IMR-90 (cell line): ENCODE data around the gene KCP. TPM values are rescaled to one million over a fixed set of nuclear protein-coding genes. Genes with fewer than 3 reads are reported as not detected.

Experiments
- ATAC-seq: fragments of 200-7000 bp; cut with Tn5 transposase; 2 replicates; pipeline ENCODE4 v1.9.1; 2020; ENCODE audit warnings: low read depth, mild to moderate bottlenecking, moderate library complexity
- BruUV-seq: library from RNA; stranded (reverse); fragments of 400-500 nt; replicated peaks from 2 replicates; lab custom pipeline; 2021; lab: Mats Ljungman, UMichigan
- CTCF ChIA-PET: fragments of 300-600 bp; formaldehyde crosslinking; extraction: SDS; loops from one replicate; lab custom pipeline; 2021; ENCODE audit warnings: antibody characterized with exemption; lab: Yijun Ruan, JAX
- POLR2A ChIA-PET: fragments of 300-600 bp; sonication (Branson Sonifier 250); formaldehyde crosslinking; loops from one replicate; lab custom pipeline; 2022; ENCODE audit warnings: antibody characterized with exemption; ENCODE audit not compliant: unreplicated experiment; lab: Charles Lee
- DNase-seq: peaks from one replicate; pipeline ENCODE4 v3.0.0; 2013
- H2AFZ ChIP-seq: replicated peaks from 2 replicates; pipeline ENCODE3; 2013; ENCODE audit warnings: low read length, mild to moderate bottlenecking; ENCODE audit not compliant: poor library complexity
- H2AK5ac ChIP-seq: 2 replicates; pipeline ENCODE4 v1.6.1; 2013; ENCODE audit warnings: low read depth, low read length, inconsistent platforms
- H2AK9ac ChIP-seq: replicated peaks from 2 replicates; pipeline ENCODE3; 2013; ENCODE audit warnings: mild to moderate bottlenecking, low read depth, low read length, moderate library complexity; ENCODE audit not compliant: poor library complexity
- H2BK120ac ChIP-seq: 2 replicates; pipeline ENCODE4 v1.6.1; 2013; ENCODE audit warnings: low read depth, low read length, inconsistent platforms
- H2BK15ac ChIP-seq: 3 replicates; pipeline ENCODE4 v1.6.1; 2013; ENCODE audit warnings: low read depth, low read length, inconsistent platforms
- H2BK20ac ChIP-seq: 2 replicates; pipeline ENCODE4 v1.6.1; 2013; ENCODE audit warnings: low read depth, mild to moderate bottlenecking, inconsistent platforms, low read length, moderate library complexity
- H2BK5ac ChIP-seq: 2 replicates; pipeline ENCODE4 v1.6.1; 2013; ENCODE audit warnings: mild to moderate bottlenecking, low read depth, low read length, inconsistent platforms; ENCODE audit not compliant: poor library complexity, severe bottlenecking
- H3K14ac ChIP-seq: replicated peaks from 2 replicates; pipeline ENCODE4 v1.6.1; 2013; ENCODE audit warnings: low read depth, low read length, inconsistent platforms
- H3K18ac ChIP-seq: 2 replicates; pipeline ENCODE4 v1.6.1; 2013; ENCODE audit warnings: low read depth, low read length, control low read depth
- H3K23ac ChIP-seq: 2 replicates; pipeline ENCODE4 v1.6.1; 2013; ENCODE audit warnings: low read depth, low read length, inconsistent platforms
- H3K27ac ChIP-seq: 2 replicates; pipeline ENCODE4 v1.5.1; 2013; ENCODE audit warnings: mild to moderate bottlenecking, control low read depth, low read length; ENCODE audit not compliant: insufficient read depth
- H3K27me3 ChIP-seq: 2 replicates; pipeline ENCODE4 v1.6.1; 2013; ENCODE audit warnings: low read length; ENCODE audit not compliant: control insufficient read depth, insufficient read depth
- H3K36me3 ChIP-seq: 2 replicates; pipeline ENCODE4 v1.6.1; 2013; ENCODE audit warnings: low read length, mixed read lengths; ENCODE audit not compliant: control insufficient read depth, insufficient read depth
- H3K4ac ChIP-seq: 2 replicates; pipeline ENCODE4 v1.6.1; 2013; ENCODE audit warnings: low read depth, low read length, inconsistent platforms
- H3K4me1 ChIP-seq: 2 replicates; pipeline ENCODE4 v1.6.1; 2013; ENCODE audit warnings: low read length, mixed read lengths; ENCODE audit not compliant: control insufficient read depth, insufficient read depth
- H3K4me2 ChIP-seq: 2 replicates; pipeline ENCODE4 v1.6.1; 2013; ENCODE audit warnings: low read depth, mild to moderate bottlenecking, control low read depth, low read length, moderate library complexity
- H3K4me3 ChIP-seq: 2 replicates; pipeline ENCODE4 v1.5.1; 2013; ENCODE audit warnings: low read depth, mild to moderate bottlenecking, control low read depth, low read length, moderate library complexity; ENCODE audit not compliant: insufficient read depth
- H3K56ac ChIP-seq: 2 replicates; pipeline ENCODE4 v1.6.1; 2013; ENCODE audit warnings: low read length, inconsistent platforms; ENCODE audit not compliant: insufficient read depth; ENCODE audit errors: extremely low read depth
- H3K79me1 ChIP-seq, 2 experiments: 2 replicates each; pipeline ENCODE4 v1.6.1; 2013; ENCODE audit warnings: low read length in 2 of 2, inconsistent platforms in 1 of 2, low read depth in 1 of 2
- H3K9ac ChIP-seq: 2 replicates; pipeline ENCODE4 v1.6.1; 2013; ENCODE audit warnings: low read depth, low read length, control low read depth
- H3K9me1 ChIP-seq: 2 replicates; pipeline ENCODE4 v1.6.1; 2013; ENCODE audit warnings: low read length, inconsistent platforms; ENCODE audit not compliant: insufficient read depth
- H3K9me3 ChIP-seq: 2 replicates; pipeline ENCODE4 v1.6.1; 2013; ENCODE audit warnings: low read length; ENCODE audit not compliant: control insufficient read depth, insufficient read depth
- H4K20me1 ChIP-seq: 2 replicates; pipeline ENCODE4 v1.6.1; 2013; ENCODE audit warnings: low read length, inconsistent platforms; ENCODE audit not compliant: insufficient read depth
- H4K5ac ChIP-seq: 2 replicates; pipeline ENCODE4 v1.6.1; 2013; ENCODE audit warnings: mild to moderate bottlenecking, low read depth, low read length, control low read depth
- H4K8ac ChIP-seq, 2 experiments: 2 replicates each; pipeline ENCODE4 v1.6.1; 2013; ENCODE audit warnings: low read depth in 2 of 2, low read length in 2 of 2, control low read depth in 1 of 2, inconsistent platforms in 1 of 2
- H4K91ac ChIP-seq: 2 replicates; pipeline ENCODE4 v1.6.1; 2013; ENCODE audit warnings: low read depth, low read length, inconsistent platforms; ENCODE audit not compliant: insufficient read depth
- BHLHE40 ChIP-seq: fragments of 150-350 bp; IDR thresholded peaks from 2 replicates; pipeline ENCODE4 v1.6.1; 2016; ENCODE audit warnings: mild to moderate bottlenecking, low read depth, low read length
- CEBPB ChIP-seq: IDR thresholded peaks from 2 replicates; pipeline ENCODE4 v1.6.1; 2012; ENCODE audit warnings: low read depth, low read length, improper control_type of control experiment
- CHD1 ChIP-seq: IDR thresholded peaks from 2 replicates; pipeline ENCODE4 v1.6.1; 2012; ENCODE audit warnings: low read depth, low read length, improper control_type of control experiment
- MAFK ChIP-seq: IDR thresholded peaks from 2 replicates; pipeline ENCODE4 v1.6.1; 2012; ENCODE audit warnings: low read depth, low read length, improper control_type of control experiment
- RAD21 ChIP-seq: IDR thresholded peaks from 2 replicates; pipeline ENCODE4 v1.6.1; 2012; ENCODE audit warnings: low read length, improper control_type of control experiment
- RCOR1 ChIP-seq: IDR thresholded peaks from 2 replicates; pipeline ENCODE4 v1.6.1; 2012; ENCODE audit warnings: mild to moderate bottlenecking, low read length, improper control_type of control experiment; ENCODE audit not compliant: insufficient replicate concordance
- RFX5 ChIP-seq: IDR thresholded peaks from 2 replicates; pipeline ENCODE4 v1.8.0; 2012; ENCODE audit warnings: low read depth, mild to moderate bottlenecking, low read length, moderate library complexity
- SMC3 ChIP-seq: fragments of 150-350 bp; IDR thresholded peaks from 2 replicates; pipeline ENCODE4 v1.6.1; 2016; ENCODE audit warnings: low read depth, mild to moderate bottlenecking, antibody characterized with exemption, low read length, moderate library complexity
- WGBS, 2 experiments: methylation state at CpG; one replicate each; pipeline versions ENCODE4 v1.1.5 to v1.1.7; 2013; ENCODE audit warnings: missing lambda C conversion rate in 2 of 2; ENCODE audit not compliant: insufficient read length in 1 of 2; ENCODE audit errors: extremely low coverage in 2 of 2; 5-methylcytosine and 5-hydroxymethylcytosine counted together
- dilution Hi-C: fragments of 300-500 bp; cut with HindIII; formaldehyde crosslinking; loops from one replicate; pipeline ENCODE4 v1.14.3; 2018; ENCODE audit warnings: low sequenced_read_pairs; ENCODE audit not compliant: unreplicated experiment
- in situ Hi-C: fragments of 300-500 bp; cut with MboI; formaldehyde crosslinking; loops from 3 replicates; pipeline ENCODE4 v1.14.3; 2019; ENCODE audit warnings: low sequenced_read_pairs, inconsistent platforms, mixed read lengths
- intact Hi-C: fragments of 100-400 bp; cut with micrococcal nuclease; formaldehyde crosslinking; loops from 2 replicates; pipeline ENCODE4 v1.10.0; 2022
- polyA plus RNA-seq, 3 experiments: library from polyadenylated mRNA; depleted of rRNA; stranded (reverse); fragments of >200 nt; gene quantifications; 2 replicates each; pipeline ENCODE4 v1.2.3, GENCODE V29; 2012; ENCODE audit warnings: low replicate concordance in 1 of 3
- total RNA-seq: library from RNA; depleted of rRNA; stranded (reverse); fragments of >200 nt; gene quantifications from 2 replicates; pipeline ENCODE4 v1.2.3, GENCODE V29; 2012
- TF ChIP-seq, protein P1 (sequence below): fragments of 150-350 bp; IDR thresholded peaks from 2 replicates; pipeline ENCODE4 v1.6.1; 2017; ENCODE audit warnings: mild to moderate bottlenecking, antibody characterized with exemption, low read length, low read depth
- TF ChIP-seq, protein P2 (sequence below): fragments of 150-350 bp; IDR thresholded peaks from 2 replicates; pipeline ENCODE4 v1.6.1; 2016; ENCODE audit warnings: low read depth, mild to moderate bottlenecking, low read length, moderate library complexity, borderline replicate concordance
- TF ChIP-seq, protein P3 (sequence below): conservative IDR thresholded peaks from 2 replicates; pipeline ENCODE4 v1.5.1; 2012; ENCODE audit warnings: mild to moderate bottlenecking, low read depth, low read length, improper control_type of control experiment

Gene KCP
- total and polyA plus RNA-seq, 2 of the 4 experiments (the other 2 are of a cell fraction) = 0.03 TPM; not detected in 1

DNA sequence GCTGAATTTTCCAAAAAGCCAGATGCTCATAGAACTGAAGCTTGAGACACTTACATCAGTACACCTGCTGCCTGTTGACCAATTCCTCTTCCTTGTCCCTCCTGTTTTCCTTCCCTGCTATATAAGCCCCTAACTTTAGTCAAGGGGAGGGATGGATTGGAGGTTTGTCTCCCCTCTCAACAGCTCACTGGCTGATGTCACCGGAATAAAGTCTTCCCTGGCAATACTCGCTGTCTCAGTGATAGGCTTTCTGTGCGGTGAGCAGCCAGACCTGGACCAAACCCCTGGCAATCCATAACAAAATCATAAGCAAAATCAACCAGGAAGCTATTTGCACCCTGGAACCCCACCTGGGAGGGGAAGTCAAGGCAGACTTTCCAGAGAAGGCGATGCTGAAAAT, 26.3 kb upstream of the KCP start:
- H4K5ac ChIP-seq = no peak overlapping the region
- no peak overlapping the region for H4K8ac ChIP-seq
- no peaks in the 10 kb centered on the region for H3K9me3 ChIP-seq
- DNase-seq (no peak), ATAC-seq (no peak)
- no peak overlapping the region for H2BK15ac ChIP-seq
- intact Hi-C loops = no loop called here
- no peak overlapping the region for H2BK120ac ChIP-seq
- ChIA-PET POLR2A (no interaction called here), CTCF (no interaction called here)
- dilution Hi-C loops = no loop called here
- H3K9me1 ChIP-seq = no peaks in the 10 kb centered on the region
- TF ChIP-seq, protein P1, sequence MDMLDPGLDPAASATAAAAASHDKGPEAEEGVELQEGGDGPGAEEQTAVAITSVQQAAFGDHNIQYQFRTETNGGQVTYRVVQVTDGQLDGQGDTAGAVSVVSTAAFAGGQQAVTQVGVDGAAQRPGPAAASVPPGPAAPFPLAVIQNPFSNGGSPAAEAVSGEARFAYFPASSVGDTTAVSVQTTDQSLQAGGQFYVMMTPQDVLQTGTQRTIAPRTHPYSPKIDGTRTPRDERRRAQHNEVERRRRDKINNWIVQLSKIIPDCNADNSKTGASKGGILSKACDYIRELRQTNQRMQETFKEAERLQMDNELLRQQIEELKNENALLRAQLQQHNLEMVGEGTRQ = no peak
- no peak for TF ChIP-seq RCOR1
- TF ChIP-seq, protein P2, sequence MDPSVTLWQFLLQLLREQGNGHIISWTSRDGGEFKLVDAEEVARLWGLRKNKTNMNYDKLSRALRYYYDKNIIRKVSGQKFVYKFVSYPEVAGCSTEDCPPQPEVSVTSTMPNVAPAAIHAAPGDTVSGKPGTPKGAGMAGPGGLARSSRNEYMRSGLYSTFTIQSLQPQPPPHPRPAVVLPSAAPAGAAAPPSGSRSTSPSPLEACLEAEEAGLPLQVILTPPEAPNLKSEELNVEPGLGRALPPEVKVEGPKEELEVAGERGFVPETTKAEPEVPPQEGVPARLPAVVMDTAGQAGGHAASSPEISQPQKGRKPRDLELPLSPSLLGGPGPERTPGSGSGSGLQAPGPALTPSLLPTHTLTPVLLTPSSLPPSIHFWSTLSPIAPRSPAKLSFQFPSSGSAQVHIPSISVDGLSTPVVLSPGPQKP = no peak
- TF ChIP-seq CHD1 = no peak
- TF ChIP-seq RFX5 = no peak
- no peak for TF ChIP-seq RAD21
- no peak for TF ChIP-seq SMC3
- no peak for TF ChIP-seq MAFK
- TF ChIP-seq, protein P3, sequence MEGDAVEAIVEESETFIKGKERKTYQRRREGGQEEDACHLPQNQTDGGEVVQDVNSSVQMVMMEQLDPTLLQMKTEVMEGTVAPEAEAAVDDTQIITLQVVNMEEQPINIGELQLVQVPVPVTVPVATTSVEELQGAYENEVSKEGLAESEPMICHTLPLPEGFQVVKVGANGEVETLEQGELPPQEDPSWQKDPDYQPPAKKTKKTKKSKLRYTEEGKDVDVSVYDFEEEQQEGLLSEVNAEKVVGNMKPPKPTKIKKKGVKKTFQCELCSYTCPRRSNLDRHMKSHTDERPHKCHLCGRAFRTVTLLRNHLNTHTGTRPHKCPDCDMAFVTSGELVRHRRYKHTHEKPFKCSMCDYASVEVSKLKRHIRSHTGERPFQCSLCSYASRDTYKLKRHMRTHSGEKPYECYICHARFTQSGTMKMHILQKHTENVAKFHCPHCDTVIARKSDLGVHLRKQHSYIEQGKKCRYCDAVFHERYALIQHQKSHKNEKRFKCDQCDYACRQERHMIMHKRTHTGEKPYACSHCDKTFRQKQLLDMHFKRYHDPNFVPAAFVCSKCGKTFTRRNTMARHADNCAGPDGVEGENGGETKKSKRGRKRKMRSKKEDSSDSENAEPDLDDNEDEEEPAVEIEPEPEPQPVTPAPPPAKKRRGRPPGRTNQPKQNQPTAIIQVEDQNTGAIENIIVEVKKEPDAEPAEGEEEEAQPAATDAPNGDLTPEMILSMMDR = no peak
- TF ChIP-seq CEBPB = no peak
- no peak for TF ChIP-seq BHLHE40
- H4K20me1 ChIP-seq = no peaks in the 10 kb centered on the region; the same call in 1 of the 2 replicates
- no peaks in the 10 kb centered on the region for H3K79me1 ChIP-seq
- no peak overlapping the region for H2BK5ac ChIP-seq
- H2AK9ac ChIP-seq = no peak overlapping the region
- no peak overlapping the region for H3K4me2 ChIP-seq
- H3K27ac ChIP-seq = no peak overlapping the region
- no CpG with 5 or more reads among the region's 4 CpGs for WGBS, 2 experiments
- BruUV-seq = no TSS peak
- H3K4ac ChIP-seq = no peak overlapping the region
- peaks cover 89% of the 10 kb centered on the region for H3K27me3 ChIP-seq
- H2AFZ ChIP-seq = no peak overlapping the region
- H4K91ac ChIP-seq = no peak overlapping the region
- H2BK20ac ChIP-seq = no peak overlapping the region
- H3K4me3 ChIP-seq = no peak overlapping the region
- no peak overlapping the region for H3K9ac ChIP-seq
- H3K14ac ChIP-seq = no peak overlapping the region
- in situ Hi-C loops = no loop called here
- no peaks in the 10 kb centered on the region for H3K36me3 ChIP-seq
- H2AK5ac ChIP-seq = no peak overlapping the region
- no peaks in the 10 kb centered on the region; the same call in 1 of the 2 replicates for H3K4me1 ChIP-seq
- H3K56ac ChIP-seq = no peak overlapping the region
- H3K18ac ChIP-seq = no peak overlapping the region
- no peak overlapping the region for H3K23ac ChIP-seq
